Esophagus mucosa (tissue), 1 donor: ENCODE results near the gene AGK. TPM values are rescaled to one million over a fixed set of nuclear protein-coding genes. Genes with fewer than 3 reads are reported as not detected.

Experiments
- ATAC-seq: fragments of 200-7000 bp; cut with Tn5 transposase; one replicate; pipeline ENCODE4 v1.9.1; 2020
- total RNA-seq: library from RNA; stranded (reverse); gene quantifications from one replicate; pipeline ENCODE4 v1.2.4, GENCODE V29; 2023
- donor health status: DM: yes; HTN: yes; CAD: no.

AGK gene
- total RNA-seq, 1 donor from 2014 or later = 18.6 TPM

DNA sequence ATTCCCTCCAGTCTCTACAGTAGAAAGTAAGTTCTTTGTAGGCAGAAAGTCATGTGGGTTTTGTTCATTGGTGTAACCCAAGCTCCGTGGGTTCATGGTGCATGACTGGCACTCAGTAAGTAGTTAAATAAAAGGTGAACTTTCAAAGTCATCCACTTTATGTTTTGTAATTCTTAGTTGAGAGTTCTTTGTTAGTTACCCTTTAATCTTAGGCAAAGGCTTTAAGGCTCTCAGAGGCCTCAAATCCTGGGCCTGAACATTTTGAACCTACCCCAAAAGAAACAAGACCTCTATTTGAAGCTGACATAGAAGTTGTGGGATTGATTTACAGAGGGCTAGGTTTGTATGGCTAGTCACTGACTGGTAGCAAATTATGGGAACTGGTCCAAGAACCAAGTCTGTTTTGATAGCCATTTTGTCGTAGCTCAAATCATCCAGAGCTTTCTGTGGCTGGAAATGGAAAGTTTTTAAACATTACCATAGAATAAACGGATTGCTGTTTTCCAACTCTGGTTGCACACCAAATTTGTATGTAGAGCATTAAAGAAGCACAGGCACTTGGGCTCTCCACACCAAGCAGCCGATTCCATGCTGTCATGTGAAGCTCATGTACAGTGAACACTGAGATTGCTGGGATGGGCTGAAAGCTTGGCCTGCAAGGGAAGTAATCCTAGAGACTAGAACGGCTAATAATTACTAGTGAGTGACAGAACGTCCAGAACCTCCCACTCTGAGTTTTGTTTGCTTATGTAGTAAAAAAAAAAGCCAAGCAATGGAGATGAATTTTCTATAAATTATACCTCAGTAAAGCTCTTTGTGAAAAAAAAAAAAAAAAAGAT is 97.3 kb downstream of the AGK start:
- no peak for ATAC-seq

DNA sequence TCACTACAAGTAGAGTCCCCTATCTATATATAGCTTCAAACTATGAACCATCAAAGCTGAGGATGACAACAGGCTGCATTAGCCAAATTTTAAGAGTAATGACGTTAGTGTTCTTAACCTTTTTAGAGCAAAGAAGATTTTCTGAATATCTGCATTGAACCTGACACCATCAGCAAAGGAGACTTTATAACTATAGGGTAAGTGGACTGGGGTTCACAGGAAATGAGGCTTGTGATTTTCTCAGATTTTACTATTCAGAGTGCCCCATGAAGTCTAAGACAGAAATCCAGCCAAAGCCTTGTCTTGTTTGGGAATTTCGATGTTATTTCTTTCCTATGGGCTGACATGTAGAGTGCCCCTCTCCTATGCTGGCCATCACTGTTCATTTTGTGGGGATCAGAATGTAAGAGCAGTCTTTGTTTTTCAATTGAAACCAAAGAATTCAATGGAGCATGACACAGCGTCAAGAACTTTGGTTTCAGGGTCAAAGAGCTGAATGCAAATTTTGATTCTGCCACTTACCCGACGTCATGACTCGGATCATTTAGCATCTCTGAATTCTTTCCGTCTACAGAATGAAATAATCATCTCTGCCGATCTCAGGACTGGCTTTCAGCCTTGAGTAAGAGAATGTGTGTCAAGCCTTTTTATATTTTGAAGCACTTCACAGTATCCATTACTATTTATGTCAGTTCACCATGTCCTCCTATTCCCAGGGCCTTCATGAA is 98.1 kb downstream of the AGK start:
- peak; percentile 14 for ATAC-seq

DNA sequence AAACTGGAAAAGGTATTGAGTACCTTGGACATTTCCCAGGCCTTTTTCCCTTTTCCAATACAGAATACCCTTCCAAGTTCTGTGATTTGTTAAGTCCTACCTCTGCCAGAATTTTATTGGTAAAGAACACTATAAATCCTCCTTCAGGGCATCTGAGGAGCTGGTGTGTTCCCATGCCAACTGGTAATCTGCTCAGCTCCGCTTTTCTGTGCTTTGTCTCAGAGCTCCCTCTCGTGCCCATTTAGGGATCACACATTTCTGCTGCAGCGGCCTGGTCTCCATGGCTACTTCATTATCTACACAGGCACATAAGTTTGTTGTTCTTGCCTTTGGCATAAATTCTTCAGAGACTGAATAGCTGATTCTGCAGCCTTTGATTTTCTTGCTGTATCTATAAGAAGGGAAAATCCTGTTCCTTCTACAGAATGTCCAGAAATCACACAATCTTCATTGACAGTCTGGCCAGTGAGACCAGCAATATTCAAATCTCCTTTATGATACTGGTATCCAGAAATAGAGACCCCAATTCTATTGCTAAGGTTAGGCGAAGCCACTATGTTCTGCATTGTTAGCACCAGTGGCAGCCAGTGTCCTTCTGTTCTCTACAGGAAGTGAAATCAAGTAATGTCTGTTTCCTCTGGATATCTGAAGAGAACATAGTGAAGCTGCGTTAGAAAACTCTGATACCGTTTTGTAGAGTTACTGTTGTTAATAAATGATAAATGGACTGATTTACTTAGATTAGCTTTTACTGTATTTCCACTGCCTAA is 98.8 kb downstream of the AGK start:
- ATAC-seq = peak; percentile 89

DNA sequence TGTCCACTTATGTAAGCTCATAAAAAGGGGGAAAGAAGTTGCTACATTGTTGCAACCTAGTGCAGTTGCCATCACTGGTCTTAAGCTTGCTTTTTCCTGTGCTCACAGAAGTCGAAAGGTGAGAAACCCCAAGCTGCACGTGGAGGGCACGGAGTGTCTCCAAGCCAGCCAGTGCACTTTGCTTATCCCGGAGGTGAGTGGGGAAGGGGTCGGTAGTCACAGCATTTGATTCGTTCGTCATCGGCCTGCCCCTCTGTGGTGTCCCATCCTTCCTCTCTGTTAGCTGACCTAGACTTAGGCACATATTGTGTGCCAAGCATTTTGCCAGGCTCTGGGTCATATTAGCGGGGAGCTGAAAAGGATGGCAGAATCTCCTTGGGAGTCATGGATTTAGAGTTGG is 100.2 kb downstream of the AGK start:
- no peak for ATAC-seq

DNA sequence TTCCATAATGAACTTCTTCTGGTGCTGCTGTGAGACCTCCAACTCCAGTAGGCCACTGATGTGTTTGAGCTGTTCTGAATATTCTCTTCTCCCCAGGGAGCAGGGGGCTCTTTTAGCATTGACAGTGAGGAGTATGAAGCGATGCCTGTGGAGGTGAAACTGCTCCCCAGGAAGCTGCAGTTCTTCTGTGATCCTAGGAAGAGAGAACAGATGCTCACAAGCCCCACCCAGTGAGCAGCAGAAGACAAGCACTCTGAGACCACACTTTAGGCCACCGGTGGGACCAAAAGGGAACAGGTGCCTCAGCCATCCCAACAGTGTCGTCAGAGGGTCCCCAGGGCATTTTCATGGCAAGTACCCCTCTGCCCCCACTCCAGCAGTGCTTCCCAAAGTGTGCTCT is 101.5 kb downstream of the AGK start:
- no peak for ATAC-seq

DNA sequence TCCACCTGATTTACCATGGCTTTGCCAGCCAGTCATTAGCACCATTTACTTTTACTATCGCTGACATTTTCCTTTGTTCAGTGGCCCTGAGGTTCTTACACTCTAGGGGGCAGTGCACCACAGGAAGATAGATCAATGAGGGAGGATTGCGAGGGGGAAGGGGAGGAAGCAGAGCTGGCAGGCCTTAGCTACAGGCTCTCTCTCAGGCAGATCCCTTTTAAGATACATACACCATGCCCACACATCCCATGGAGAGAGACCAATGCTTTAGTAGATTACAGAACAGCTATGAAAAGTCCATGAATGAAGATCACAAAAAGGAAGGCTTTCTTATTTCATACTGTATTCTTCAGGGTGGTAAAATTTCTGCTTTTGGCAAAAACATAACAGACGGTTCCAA is 103.3 kb downstream of the AGK start:
- peak; percentile 76 for ATAC-seq

DNA sequence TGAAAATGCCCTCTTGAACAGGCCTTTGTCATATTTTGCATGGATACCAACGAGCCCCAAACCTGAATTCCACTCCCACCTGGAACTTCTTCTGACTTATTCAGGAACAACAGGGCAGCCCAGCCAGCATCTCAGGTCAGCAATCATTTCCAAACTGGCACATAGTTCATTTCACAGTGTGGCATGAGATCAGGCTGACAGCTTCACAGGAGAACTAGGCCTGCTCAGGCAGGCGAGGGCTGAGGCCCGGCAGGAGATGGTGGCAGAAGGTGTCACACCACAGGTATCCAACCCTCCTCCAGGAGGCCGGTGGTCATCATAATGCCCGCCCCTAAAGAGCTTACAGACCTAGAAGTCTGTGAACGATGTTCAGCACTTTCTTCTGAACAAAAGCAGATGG is 108.3 kb downstream of the AGK start:
- ATAC-seq = no peak

DNA sequence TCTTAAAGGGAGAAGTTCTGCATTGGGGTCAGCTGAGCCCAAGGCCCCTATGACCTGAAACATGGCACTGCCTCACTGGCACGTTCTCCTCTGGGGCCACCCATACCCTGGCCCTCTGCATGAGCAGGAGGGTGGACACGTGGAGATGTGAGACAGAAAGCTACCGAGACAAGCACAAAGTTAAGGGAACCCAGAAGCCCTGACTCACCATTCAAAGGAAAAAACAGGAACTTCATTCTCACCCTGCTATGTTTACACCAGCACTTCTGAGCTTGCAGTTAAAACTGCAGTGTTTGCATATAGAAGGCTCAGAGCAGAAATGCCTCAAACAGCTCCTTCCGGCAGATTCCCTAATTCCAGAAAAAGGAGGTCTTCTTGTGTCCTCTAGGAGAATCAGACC is 109.0 kb downstream of the AGK start:
- peak; percentile 39 for ATAC-seq

DNA sequence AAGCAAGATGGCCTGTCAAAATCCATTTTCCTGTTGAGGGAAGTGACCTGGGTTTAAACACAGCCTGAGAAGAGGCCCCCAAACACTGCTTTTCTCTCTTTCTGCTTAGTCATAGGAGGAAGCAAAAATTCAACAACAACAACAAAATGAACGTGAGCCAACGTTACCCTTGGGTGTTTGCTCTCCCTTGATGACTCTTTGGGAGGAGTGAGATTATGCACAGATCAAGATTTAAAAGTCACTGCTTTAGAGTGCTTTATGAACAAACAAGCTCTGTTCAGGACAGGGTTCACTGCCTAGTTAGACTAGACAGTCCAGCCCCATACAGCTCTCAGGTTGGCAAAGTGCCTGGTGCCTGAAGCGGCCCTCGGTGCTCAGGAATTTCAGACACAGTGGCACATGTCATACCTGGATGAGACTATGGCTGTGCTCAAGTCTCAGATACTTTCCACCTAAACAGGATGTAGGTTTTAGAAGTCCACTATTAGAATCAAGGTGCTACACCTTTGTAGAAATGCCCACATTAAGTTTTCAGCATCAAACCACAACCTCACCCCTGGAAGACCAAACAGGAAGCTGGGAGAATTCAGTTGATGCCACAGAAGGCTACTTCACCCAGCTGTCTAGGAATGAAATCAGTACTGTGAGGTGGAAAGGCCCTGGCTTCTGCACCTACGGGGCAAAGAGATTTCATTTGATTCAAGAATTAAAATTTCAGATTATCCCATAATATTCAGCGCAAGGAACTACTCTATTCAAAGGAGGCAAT is 112.1 kb downstream of the AGK start:
- peak; percentile 97 for ATAC-seq

DNA sequence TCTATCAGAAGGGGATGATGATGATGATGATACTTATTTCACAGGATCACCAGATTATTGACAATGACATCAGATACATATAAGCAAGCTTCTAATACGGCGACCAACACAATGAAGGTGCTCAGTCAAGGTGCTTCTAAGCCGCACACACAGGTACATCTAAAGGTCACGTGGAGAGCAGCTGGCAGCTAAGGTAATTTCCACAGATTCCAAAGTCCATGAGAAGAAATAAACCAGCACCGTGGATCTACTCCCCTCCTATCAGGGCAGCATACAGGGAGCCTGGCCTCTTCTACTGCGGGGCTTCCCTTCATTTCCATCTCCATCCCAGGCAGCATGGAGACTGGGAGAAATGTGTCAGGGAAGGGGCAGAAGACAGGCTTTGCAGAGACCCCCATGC is 113.2 kb downstream of the AGK start:
- no peak for ATAC-seq

DNA sequence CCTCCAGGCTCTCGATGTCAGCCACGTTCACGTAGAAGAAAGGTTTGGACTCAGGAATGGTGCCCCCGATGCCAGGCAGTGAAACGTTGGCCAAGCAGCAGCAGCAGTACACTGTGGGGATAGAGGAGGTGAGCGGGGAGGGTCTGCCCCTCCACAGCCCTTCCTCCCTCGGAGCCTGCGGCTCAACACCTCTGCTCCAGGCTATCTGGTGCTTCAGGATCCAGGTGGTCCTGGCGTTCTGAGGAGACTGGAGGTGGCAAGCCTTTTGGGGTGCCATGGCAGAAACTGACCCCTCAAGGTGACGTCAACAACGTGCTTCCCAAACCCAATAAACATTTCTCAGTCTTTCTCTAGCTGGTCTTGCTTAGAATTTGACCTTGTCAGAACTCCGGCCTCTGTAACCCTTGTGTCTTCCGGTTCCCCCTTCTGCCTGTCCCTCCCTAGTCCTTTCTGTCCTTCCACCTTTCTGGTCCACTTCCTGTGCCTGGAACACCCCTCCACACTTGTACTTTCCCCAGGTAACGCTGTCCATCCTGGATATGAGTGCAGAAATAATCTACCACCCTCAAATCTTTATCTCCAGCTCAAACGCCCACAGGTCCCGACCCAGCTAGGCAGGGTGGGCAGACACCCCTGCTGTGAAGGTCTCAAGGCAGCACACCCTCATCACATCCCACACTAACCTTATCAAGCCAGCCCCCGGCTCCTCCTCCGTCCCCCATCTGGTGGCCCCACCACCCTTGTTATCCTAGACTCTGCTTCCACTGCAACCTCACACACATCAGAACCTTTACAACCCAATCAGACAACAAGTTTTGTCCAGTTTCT is 114.2 kb downstream of the AGK start:
- ATAC-seq = no peak

DNA sequence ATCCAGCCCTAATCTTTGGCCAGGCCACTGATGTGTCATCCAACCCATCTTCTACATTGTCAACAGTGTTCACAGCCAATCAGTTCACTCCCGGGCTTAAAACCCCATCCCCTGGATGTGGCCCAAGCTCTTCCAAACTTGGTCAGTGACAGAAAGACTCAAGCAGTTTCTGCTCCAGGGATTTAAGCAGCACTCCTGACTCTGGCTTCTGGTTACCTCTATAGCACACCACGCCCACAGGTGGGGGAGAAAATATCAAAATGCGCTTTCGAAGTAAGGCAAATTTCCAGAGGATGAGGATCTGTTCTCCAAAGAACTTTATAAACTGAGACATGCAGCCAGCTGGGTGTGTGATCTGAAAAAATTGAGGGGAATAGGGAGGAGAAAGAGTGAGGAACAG is 114.9 kb downstream of the AGK start:
- ATAC-seq = no peak

DNA sequence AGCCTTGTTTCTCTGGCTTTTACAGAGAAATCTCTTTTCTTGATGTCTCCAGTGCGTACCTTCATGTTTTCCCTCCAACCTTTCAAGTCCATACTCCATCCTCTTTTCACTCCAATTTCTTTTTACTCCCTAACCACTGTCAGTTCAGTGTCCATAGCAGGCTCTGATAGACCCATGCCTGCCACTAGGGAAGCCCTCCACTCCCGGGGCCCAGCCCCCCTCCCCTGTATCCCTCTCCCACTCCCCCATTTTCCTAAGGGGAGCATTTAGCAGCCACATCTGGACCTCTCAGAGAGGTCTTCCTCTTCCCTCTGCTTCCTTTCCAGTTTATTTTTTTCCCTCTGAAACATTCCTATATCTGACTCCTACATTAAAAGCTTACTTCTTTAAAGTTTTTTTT is 117.6 kb downstream of the AGK start:
- no peak for ATAC-seq

DNA sequence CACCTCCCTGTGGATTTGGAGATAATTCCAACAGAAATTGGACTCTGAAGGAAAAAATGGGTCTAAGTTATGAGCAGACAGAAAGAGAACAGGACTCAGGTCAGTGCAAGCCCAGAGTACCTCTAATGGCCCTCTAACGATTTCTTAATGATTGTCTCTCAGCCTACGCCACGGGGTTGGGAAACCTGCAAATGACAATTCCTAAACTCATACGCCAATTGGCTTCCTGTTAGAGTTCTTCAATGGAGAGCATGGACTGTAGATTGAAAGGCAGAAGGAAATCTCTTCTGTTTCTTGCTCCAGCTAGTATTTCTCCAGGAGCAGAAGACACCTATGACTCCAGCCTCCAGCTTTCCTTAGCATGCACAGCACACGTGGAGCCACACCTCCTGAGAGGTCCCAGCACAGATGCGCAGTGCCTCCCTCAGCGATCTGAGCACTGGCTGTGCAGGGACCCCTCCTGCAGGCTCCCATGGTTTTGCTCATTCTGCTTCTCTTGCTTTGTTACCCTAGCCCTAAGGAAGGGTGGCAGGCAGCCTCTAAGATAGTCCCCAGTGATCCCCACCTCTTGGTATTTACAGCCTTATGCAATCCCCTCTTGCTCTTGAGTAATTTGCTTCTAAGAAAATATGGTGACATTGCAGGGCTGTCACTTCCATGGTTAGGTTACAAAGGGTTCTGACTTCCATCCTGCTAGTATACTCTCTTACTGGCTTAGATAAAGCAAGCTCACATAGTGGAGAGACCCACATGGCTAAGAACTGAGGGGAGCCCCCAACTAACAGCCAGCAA is 120.7 kb downstream of the AGK start:
- no peak for ATAC-seq

DNA sequence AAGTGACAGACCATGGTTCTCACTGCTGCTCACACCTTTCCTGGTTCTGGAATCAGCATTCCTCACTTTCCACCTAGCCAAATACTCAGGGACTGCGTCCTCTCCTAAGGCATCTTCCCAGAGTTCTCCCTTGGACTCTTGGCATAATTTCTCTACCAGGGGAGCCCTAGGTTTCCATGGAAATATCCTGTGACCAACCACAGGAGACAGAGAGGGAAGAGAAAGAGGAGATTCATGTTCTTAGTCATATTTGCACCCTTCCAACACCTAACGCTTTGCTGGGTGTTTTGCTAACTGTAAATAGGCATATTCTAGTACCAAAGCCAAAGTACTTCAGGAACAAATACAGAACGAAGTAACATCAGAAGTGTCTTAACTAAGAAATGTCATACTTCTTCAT is 122.1 kb downstream of the AGK start:
- no peak for ATAC-seq

DNA sequence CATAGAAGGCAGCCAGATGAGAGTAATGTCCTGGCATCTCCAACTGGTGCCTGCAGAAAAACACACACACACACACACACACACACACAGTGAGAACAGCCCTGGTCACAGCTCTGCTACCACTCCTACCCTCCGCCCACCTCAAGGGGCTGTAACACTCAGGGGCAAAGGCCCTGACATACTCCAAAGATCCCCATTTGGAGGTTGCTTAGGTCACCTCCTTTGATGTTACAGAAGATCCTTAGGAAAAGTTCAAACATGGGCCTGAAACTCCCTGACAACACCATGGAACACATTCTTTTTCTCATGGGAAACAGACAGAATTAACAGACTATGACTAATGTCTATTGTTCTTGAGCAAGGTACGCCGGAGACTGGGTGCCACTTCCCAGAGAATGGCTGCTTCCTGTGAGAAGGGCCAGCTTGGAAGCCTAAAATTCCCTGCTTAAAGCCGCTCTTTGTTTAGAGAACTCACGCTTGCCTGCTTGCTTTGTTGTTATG is 123.0 kb downstream of the AGK start:
- peak; percentile 81 for ATAC-seq

DNA sequence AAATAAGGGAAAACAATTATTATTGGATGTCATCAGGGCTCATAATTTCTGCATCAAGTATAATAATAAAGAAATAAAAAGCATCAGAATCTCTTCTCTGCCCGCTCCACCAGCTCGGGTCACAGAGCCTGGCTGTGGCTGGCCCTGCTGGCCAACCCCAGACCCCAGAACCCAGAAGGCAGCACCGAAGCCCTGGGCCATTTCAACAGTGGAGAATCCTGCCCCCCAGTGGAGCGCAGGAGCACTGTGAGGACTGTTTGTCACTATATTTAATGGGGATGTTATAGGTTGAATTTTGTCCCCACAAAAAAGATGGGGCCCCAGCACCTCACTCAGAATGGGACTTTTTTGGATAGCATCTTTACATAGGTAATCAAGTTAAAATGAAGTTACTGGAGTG is 123.5 kb downstream of the AGK start:
- ATAC-seq = peak; percentile 34

DNA sequence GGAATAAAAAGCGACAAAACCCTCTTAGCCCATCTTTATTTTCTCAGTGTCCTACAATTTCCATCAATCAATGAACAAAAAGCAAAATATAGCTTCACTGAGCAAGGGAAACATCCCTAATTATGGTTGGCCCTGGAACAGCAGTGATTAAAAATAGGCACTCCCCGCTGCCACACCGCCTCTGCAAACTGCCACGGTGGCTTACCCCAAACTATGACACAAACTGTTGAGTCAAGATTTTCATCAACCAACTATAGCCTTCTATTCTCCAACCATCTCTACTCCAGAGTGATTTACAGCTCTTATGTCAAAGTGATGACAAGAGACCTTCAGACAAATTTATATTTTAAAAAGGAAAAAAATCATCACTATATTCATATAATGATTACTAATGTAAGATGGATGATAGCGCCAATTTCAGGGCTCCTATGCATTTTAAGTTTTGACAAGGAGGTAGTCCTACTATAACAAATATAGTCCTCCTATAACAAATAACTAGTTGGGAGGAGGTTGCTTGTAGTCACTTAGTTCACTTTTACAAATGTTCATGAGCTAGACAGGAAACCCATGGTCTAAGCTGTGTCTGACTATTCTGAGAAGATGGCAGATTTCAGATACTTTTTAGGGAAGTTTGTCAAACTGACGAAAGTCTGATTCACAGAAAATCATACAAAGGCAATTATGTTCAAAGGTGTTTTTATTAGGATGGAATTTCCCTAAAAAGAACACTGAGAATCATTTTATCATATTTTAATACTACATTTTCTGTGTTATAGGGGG is 124.4 kb downstream of the AGK start:
- peak; percentile 46 for ATAC-seq

DNA sequence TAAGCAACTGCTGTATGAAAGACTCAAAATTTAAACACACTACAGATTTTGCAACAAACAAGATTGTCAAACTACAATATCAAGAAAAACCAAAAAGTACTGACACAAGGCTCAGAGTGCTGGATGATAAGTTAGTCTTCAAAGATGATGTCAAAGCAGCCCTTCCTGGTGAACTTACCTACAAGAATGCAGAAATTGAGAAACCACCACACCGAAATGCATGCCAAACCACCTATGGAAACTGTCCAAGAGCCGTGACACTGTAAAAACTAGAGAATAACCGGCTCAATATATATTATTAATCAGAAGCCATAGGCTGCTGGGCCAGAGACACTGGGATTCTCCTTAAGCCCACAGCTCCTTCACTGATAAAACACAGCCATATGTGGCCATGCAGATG is 125.4 kb downstream of the AGK start:
- ATAC-seq = peak; percentile 56

DNA sequence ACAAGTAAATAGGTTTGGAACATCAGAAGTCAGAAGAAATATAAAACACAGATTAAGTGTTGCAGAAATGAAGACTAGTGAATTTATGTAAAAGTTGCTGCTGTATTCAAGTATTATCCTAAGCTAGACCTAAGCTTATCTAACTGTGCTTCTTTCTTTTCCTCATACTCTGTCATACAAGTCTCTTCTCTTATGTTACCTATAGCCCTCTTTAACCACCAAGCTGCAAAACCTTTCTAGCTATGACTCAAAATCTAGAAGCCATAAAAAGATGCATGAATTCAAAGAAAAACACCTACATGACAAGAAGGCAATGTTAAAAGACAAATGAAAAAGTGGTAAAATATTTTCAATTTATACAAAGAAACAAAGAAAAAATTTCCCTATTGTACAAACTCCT is 127.8 kb downstream of the AGK start:
- no peak for ATAC-seq
